Measurements from ENCODE around the gene PHOSPHO1. TPM values are rescaled to one million over a fixed set of nuclear protein-coding genes. Genes with fewer than 3 reads are reported as not detected.
A peak's percentile ranks its signal among the peaks of the same experiment; 100 is the strongest.

Gene PHOSPHO1
- total and polyA plus RNA-seq, 2 of the 13 experiments (the other 11 are each of a cell fraction or from before 2014, with no cell fraction given) = not detected

DNA sequence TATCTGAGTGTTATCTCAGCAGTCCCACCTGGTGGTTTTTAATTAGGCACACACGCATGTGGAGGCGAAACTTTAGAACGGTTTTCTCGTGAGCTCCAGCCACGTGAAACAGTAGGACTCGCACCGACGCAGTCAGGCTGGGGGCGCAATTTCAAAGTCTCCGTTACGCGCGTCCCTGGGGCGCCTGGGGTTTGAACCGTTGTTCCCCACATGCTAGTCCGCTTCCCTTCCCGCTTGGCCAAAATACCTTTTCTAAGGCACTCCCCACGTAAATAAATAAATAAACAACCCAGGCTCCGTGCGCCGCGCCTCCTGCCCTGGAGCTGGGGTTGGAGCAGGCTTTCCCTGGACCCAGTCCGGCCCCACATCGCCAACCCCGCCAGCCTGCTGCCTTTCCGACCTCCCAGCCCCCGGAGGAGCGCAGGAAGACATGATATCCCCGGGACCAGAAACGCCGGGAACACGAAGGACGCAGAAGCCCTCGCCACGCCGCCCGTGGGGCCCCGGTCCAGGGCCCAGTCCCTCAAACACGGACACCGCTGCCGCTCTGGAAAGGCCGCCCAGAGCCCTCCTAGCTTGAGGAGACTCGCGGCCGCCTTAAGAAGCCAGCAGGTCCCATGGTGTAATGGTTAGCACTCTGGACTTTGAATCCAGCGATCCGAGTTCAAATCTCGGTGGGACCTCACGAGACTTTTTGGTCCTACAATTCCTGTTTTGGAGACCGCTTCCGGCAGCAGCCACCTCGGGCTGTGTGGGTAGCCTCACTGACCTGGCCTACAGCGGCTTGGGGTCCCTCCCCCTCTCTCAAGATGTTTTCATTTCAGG lies 38.5 kb downstream of the PHOSPHO1 start (continued):
- TF ChIP-seq CSRNP2 (CRISPR knock-in tag; conservative IDR thresholded peaks at IDR 0.05; ENCODE audit: low read depth) = no peak
- TF ChIP-seq NFYC (CRISPR knock-in tag; IDR thresholded peaks at IDR 0.05) = no peak; the same call in 1 of the 2 replicates
- TF ChIP-seq, protein P1, sequence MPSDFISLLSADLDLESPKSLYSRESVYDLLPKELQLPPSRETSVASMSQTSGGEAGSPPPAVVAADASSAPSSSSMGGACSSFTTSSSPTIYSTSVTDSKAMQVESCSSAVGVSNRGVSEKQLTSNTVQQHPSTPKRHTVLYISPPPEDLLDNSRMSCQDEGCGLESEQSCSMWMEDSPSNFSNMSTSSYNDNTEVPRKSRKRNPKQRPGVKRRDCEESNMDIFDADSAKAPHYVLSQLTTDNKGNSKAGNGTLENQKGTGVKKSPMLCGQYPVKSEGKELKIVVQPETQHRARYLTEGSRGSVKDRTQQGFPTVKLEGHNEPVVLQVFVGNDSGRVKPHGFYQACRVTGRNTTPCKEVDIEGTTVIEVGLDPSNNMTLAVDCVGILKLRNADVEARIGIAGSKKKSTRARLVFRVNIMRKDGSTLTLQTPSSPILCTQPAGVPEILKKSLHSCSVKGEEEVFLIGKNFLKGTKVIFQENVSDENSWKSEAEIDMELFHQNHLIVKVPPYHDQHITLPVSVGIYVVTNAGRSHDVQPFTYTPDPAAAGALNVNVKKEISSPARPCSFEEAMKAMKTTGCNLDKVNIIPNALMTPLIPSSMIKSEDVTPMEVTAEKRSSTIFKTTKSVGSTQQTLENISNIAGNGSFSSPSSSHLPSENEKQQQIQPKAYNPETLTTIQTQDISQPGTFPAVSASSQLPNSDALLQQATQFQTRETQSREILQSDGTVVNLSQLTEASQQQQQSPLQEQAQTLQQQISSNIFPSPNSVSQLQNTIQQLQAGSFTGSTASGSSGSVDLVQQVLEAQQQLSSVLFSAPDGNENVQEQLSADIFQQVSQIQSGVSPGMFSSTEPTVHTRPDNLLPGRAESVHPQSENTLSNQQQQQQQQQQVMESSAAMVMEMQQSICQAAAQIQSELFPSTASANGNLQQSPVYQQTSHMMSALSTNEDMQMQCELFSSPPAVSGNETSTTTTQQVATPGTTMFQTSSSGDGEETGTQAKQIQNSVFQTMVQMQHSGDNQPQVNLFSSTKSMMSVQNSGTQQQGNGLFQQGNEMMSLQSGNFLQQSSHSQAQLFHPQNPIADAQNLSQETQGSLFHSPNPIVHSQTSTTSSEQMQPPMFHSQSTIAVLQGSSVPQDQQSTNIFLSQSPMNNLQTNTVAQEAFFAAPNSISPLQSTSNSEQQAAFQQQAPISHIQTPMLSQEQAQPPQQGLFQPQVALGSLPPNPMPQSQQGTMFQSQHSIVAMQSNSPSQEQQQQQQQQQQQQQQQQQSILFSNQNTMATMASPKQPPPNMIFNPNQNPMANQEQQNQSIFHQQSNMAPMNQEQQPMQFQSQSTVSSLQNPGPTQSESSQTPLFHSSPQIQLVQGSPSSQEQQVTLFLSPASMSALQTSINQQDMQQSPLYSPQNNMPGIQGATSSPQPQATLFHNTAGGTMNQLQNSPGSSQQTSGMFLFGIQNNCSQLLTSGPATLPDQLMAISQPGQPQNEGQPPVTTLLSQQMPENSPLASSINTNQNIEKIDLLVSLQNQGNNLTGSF (CRISPR knock-in tag; IDR thresholded peaks at IDR 0.05) = peak; percentile 83
- peak; percentile 99 for TF ChIP-seq ASH2L (IDR thresholded peaks at IDR 0.05; ENCODE audit: insufficient read length, low read depth, low read length)
- peak; percentile 51; the same call in 1 of the 2 replicates for TF ChIP-seq NCOA1 (CRISPR knock-in tag; IDR thresholded peaks at IDR 0.05)
- TF ChIP-seq, protein P2, sequence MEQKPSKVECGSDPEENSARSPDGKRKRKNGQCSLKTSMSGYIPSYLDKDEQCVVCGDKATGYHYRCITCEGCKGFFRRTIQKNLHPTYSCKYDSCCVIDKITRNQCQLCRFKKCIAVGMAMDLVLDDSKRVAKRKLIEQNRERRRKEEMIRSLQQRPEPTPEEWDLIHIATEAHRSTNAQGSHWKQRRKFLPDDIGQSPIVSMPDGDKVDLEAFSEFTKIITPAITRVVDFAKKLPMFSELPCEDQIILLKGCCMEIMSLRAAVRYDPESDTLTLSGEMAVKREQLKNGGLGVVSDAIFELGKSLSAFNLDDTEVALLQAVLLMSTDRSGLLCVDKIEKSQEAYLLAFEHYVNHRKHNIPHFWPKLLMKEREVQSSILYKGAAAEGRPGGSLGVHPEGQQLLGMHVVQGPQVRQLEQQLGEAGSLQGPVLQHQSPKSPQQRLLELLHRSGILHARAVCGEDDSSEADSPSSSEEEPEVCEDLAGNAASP (CRISPR knock-in tag; IDR thresholded peaks at IDR 0.05; ENCODE audit: borderline replicate concordance) = peak; percentile 48; the same call in 1 of the 2 replicates
- peak; percentile 91 for TF ChIP-seq YEATS4 (CRISPR knock-in tag; IDR thresholded peaks at IDR 0.05; ENCODE audit: borderline replicate concordance)
- no peak for TF ChIP-seq ZNF333 (CRISPR knock-in tag; IDR thresholded peaks at IDR 0.05; ENCODE audit: borderline replicate concordance)
- peak; percentile 30; the same call in 1 of the 2 replicates for TF ChIP-seq ZNF138 (CRISPR knock-in tag; IDR thresholded peaks at IDR 0.05; ENCODE audit: low read depth)
- TF ChIP-seq POLR2A (IDR thresholded peaks at IDR 0.05; ENCODE audit: insufficient read depth in 1 of 2, low read depth in 2 of 2, low read length in 2 of 2) = peak in 1 of 2 experiments; percentile 57; a peak in 3 of 4 replicates
- peak; percentile 18 for TF ChIP-seq ZNF234 (CRISPR knock-in tag; conservative IDR thresholded peaks at IDR 0.05)
- peak; percentile 28; the same call in 1 of the 2 replicates for TF ChIP-seq HHEX (CRISPR knock-in tag; IDR thresholded peaks at IDR 0.05)
